Mesenchymal stem cell (in vitro differentiated cells and primary cell): ENCODE measurements around the gene FAM78A.

Experiments
- DNase-seq: peaks from one replicate; pipeline ENCODE4 v3.0.0-alpha.2; 2013
- H2AFZ ChIP-seq: one replicate; pipeline ENCODE4 v1.6.1; 2013; ENCODE audit warnings: low read depth, mild to moderate bottlenecking, control low read depth, inconsistent platforms, low read length, moderate library complexity
- H2AK5ac ChIP-seq: 2 replicates; pipeline ENCODE4 v1.6.1; 2013; ENCODE audit warnings: low read length, moderate library complexity, mild to moderate bottlenecking, inconsistent platforms; ENCODE audit not compliant: severe bottlenecking
- H2BK120ac ChIP-seq: one replicate; pipeline ENCODE4 v1.6.1; 2013; ENCODE audit warnings: low read depth, mild to moderate bottlenecking, inconsistent platforms, low read length, moderate library complexity
- H2BK12ac ChIP-seq, 2 experiments: one replicate each; pipeline ENCODE4 v1.6.1; 2013; ENCODE audit warnings: inconsistent platforms in 2 of 2, low read length in 2 of 2, mild to moderate bottlenecking in 2 of 2, moderate library complexity in 2 of 2, control low read depth in 1 of 2
- H2BK15ac ChIP-seq: one replicate; pipeline ENCODE4 v1.6.1; 2013; ENCODE audit warnings: mild to moderate bottlenecking, low read depth, inconsistent platforms; ENCODE audit not compliant: poor library complexity, severe bottlenecking
- H2BK5ac ChIP-seq: 2 replicates; pipeline ENCODE4 v1.6.1; 2013; ENCODE audit warnings: low read depth, mild to moderate bottlenecking, low read length, control low read depth, inconsistent platforms; ENCODE audit not compliant: poor library complexity, severe bottlenecking
- H3K14ac ChIP-seq, 2 experiments: one replicate each; pipeline ENCODE4 v1.6.1; 2013; ENCODE audit warnings: inconsistent platforms in 2 of 2, low read length in 2 of 2, control low read depth in 1 of 2, mild to moderate bottlenecking in 1 of 2, moderate library complexity in 1 of 2
- H3K18ac ChIP-seq, 2 experiments: one replicate each; pipeline ENCODE4 v1.6.1; 2013; ENCODE audit warnings: inconsistent platforms in 2 of 2, low read length in 2 of 2, control low read depth in 1 of 2, low read depth in 1 of 2, mild to moderate bottlenecking in 1 of 2
- H3K23ac ChIP-seq, 2 experiments: one replicate each; pipeline ENCODE4 v1.6.1; 2013; ENCODE audit warnings: inconsistent platforms in 2 of 2, low read length in 2 of 2, mild to moderate bottlenecking in 2 of 2, moderate library complexity in 2 of 2, control low read depth in 1 of 2
- H3K27ac ChIP-seq: 2 replicates; pipeline ENCODE4 v1.5.1; 2013; ENCODE audit warnings: mild to moderate bottlenecking, moderate library complexity, low read length, control low read depth, inconsistent platforms; ENCODE audit not compliant: poor library complexity, severe bottlenecking
- H3K27me3 ChIP-seq, 2 experiments: 2 replicates each; pipeline versions ENCODE4 v1.6.1 to v1.7.0; 2013; ENCODE audit warnings: low read length in 2 of 2, mild to moderate bottlenecking in 2 of 2, moderate library complexity in 2 of 2, control low read depth in 1 of 2, inconsistent platforms in 1 of 2; ENCODE audit not compliant: control insufficient read depth in 1 of 2, insufficient read depth in 1 of 2
- H3K36me3 ChIP-seq, 2 experiments: 2 replicates each; pipeline versions ENCODE4 v1.6.1 to v1.7.0; 2013; ENCODE audit warnings: low read length in 2 of 2, control low read depth in 1 of 2, inconsistent platforms in 1 of 2, low read depth in 1 of 2, mild to moderate bottlenecking in 1 of 2; ENCODE audit not compliant: insufficient read depth in 2 of 2, control insufficient read depth in 1 of 2
- H3K4ac ChIP-seq, 2 experiments: one replicate each; pipeline ENCODE4 v1.6.1; 2013; ENCODE audit warnings: inconsistent platforms in 2 of 2, low read length in 2 of 2, mild to moderate bottlenecking in 2 of 2, moderate library complexity in 2 of 2, control low read depth in 1 of 2, low read depth in 1 of 2
- H3K4me1 ChIP-seq: 2 replicates; pipeline ENCODE4 v1.6.1; 2013; ENCODE audit warnings: low read depth, low read length, control low read depth; ENCODE audit not compliant: control insufficient read depth, insufficient read depth
- H3K4me2 ChIP-seq: 2 replicates; pipeline ENCODE4 v1.6.1; 2013; ENCODE audit warnings: low read length, mild to moderate bottlenecking, inconsistent platforms; ENCODE audit not compliant: poor library complexity, severe bottlenecking
- H3K4me3 ChIP-seq, 2 experiments: 2 replicates each; pipeline versions ENCODE4 v1.5.1 to v1.7.0; 2013; ENCODE audit warnings: low read length in 2 of 2, mild to moderate bottlenecking in 2 of 2, control low read depth in 1 of 2, low read depth in 1 of 2; ENCODE audit not compliant: insufficient read depth in 1 of 2
- H3K79me1 ChIP-seq: replicated peaks from 2 replicates; pipeline ENCODE4 v1.6.1; 2013; ENCODE audit warnings: mild to moderate bottlenecking, control low read depth, low read length, inconsistent platforms; ENCODE audit not compliant: poor library complexity, severe bottlenecking
- H3K9ac ChIP-seq: 2 replicates; pipeline ENCODE4 v1.7.0; 2013; ENCODE audit warnings: mild to moderate bottlenecking, low read length, moderate library complexity
- H3K9me3 ChIP-seq: 2 replicates; pipeline ENCODE4 v1.7.0; 2013; ENCODE audit warnings: mild to moderate bottlenecking, low read length; ENCODE audit not compliant: control insufficient read depth
- H4K8ac ChIP-seq: one replicate; pipeline ENCODE4 v1.6.1; 2013; ENCODE audit warnings: inconsistent platforms, mild to moderate bottlenecking, low read length, moderate library complexity
- H4K91ac ChIP-seq: one replicate; pipeline ENCODE4 v1.6.1; 2013; ENCODE audit warnings: mild to moderate bottlenecking, low read length, inconsistent platforms
- WGBS: methylation state at CpG from one replicate; pipeline ENCODE4 v1.1.7; 2013; ENCODE audit warnings: mixed read lengths; 5-methylcytosine and 5-hydroxymethylcytosine counted together

The FAM78A gene

GRCh38 chr9:131258186-131258585 is 18.1 kb downstream of the FAM78A start:
- no peak overlapping the region for H2BK120ac ChIP-seq
- peak overlapping the region in 1 of 2 experiments; percentile 53 for H3K18ac ChIP-seq
- H2BK15ac ChIP-seq, result no peak overlapping the region
- no peak overlapping the region for H3K4ac ChIP-seq
- peak overlapping the region; percentile 35 for H4K91ac ChIP-seq
- no peak for DNase-seq
- no peak overlapping the region for H3K4me3 ChIP-seq
- peak overlapping the region in 1 of 2 experiments; percentile 50 for H3K23ac ChIP-seq
- H3K79me1 ChIP-seq, result no peaks in the 10 kb centered on the region
- peak overlapping the region; percentile 49 to 57 for H2BK12ac ChIP-seq
- H3K9ac ChIP-seq, result no peak overlapping the region
- no peak overlapping the region for H2AK5ac ChIP-seq
- no peak overlapping the region for H3K27ac ChIP-seq
- H2BK5ac ChIP-seq, result no peak overlapping the region
- H3K4me1 ChIP-seq, result peaks cover 11% of the 10 kb centered on the region
- H3K9me3 ChIP-seq, result no peaks in the 10 kb centered on the region
- no peaks in the 10 kb centered on the region for H3K27me3 ChIP-seq
- no peaks in the 10 kb centered on the region for H3K36me3 ChIP-seq
- H2AFZ ChIP-seq, result no peak overlapping the region
- H3K14ac ChIP-seq, result peak overlapping the region in 1 of 2 experiments; percentile 51
- 91% methylated on average over 14 of the region's 15 CpGs for WGBS
- H3K4me2 ChIP-seq, result no peak overlapping the region
- no peak overlapping the region for H4K8ac ChIP-seq

- no peak overlapping the region for H2AK5ac ChIP-seq
- no peak overlapping the region for H3K27ac ChIP-seq
- H3K14ac ChIP-seq, result no peak overlapping the region
- no peak overlapping the region for H3K4me2 ChIP-seq
- WGBS, result 94% methylated on average over 15 of the region's 15 CpGs
- H3K36me3 ChIP-seq, result no peaks in the 10 kb centered on the region
- peak overlapping the region; percentile 21 for H4K8ac ChIP-seq
- H2AFZ ChIP-seq, result no peak overlapping the region
- DNase-seq, result no peak
- no peak overlapping the region for H2BK120ac ChIP-seq
- no peaks in the 10 kb centered on the region for H3K79me1 ChIP-seq
- no peaks in the 10 kb centered on the region for H3K9me3 ChIP-seq
- H3K18ac ChIP-seq, result peak overlapping the region; percentile 37 to 45
- no peaks in the 10 kb centered on the region for H3K27me3 ChIP-seq
- H3K4ac ChIP-seq, result peak overlapping the region in 1 of 2 experiments; percentile 73
- peaks cover 11% of the 10 kb centered on the region for H3K4me1 ChIP-seq
- H2BK15ac ChIP-seq, result peak overlapping the region; percentile 66
- H4K91ac ChIP-seq, result peak overlapping the region; percentile 78
- H3K4me3 ChIP-seq, result no peak overlapping the region
- H3K9ac ChIP-seq, result no peak overlapping the region
- no peak overlapping the region for H3K23ac ChIP-seq
- peak overlapping the region; percentile 4 to 87 for H2BK12ac ChIP-seq
- no peak overlapping the region for H2BK5ac ChIP-seq
Observed at GRCh38 chr9:131257266-131258025, 18.9 kb downstream of the FAM78A start.

GRCh38 chr9:131255676-131256197 is 20.6 kb downstream of the FAM78A start:
- Histone ChIP-seq H4K8ac (peak overlapping the region; percentile 41), H2BK5ac (no peak overlapping the region), H3K23ac (no peak overlapping the region), H2BK15ac (peak overlapping the region; percentile 77), H4K91ac (peak overlapping the region; percentile 44), H3K4me1 (peaks cover 11% of the 10 kb centered on the region), H3K79me1 (no peaks in the 10 kb centered on the region), H3K18ac (peak overlapping the region; percentile 97 to 99), H2BK12ac (peak overlapping the region; percentile 44 to 46), H3K9me3 (no peaks in the 10 kb centered on the region), H3K4me3 (peak overlapping the region in 1 of 2 experiments; percentile 56), H3K9ac (peak overlapping the region; percentile 51), H3K4ac (peak overlapping the region; percentile 1 to 20), H3K27me3 (no peaks in the 10 kb centered on the region), H3K36me3 (no peaks in the 10 kb centered on the region), H2AK5ac (no peak overlapping the region), H2BK120ac (peak overlapping the region; percentile 50), H2AFZ (peak overlapping the region; percentile 88), H3K27ac (no peak overlapping the region), H3K4me2 (no peak overlapping the region), H3K14ac (no peak overlapping the region)
- 88% methylated on average over 8 of the region's 8 CpGs for WGBS
- no peak for DNase-seq

- Histone ChIP-seq H3K23ac (no peak overlapping the region), H2AK5ac (peak overlapping the region; percentile 19), H3K14ac (no peak overlapping the region), H2BK5ac (no peak overlapping the region), H3K18ac (peak overlapping the region; percentile 18 to 68), H2BK15ac (no peak overlapping the region), H3K4me1 (peaks cover 11% of the 10 kb centered on the region), H2AFZ (no peak overlapping the region), H2BK12ac (peak overlapping the region in 1 of 2 experiments; percentile 65), H4K91ac (no peak overlapping the region), H3K9ac (no peak overlapping the region), H2BK120ac (no peak overlapping the region), H3K4me2 (no peak overlapping the region), H3K4me3 (no peak overlapping the region), H4K8ac (peak overlapping the region; percentile 50), H3K27ac (no peak overlapping the region), H3K9me3 (no peaks in the 10 kb centered on the region), H3K27me3 (no peaks in the 10 kb centered on the region), H3K36me3 (no peaks in the 10 kb centered on the region), H3K4ac (peak overlapping the region in 1 of 2 experiments; percentile 24), H3K79me1 (no peaks in the 10 kb centered on the region)
- no peak for DNase-seq
- 93% methylated on average over 14 of the region's 14 CpGs for WGBS
Observed at GRCh38 chr9:131254626-131255025, 21.7 kb downstream of the FAM78A start.
